ENCODE data around the gene ZXDC.

GRCh38 chr3:126408099-126408498, 67.6 kb downstream of the ZXDC start:
- TF ChIP-seq CTCF (conservative IDR thresholded peaks at IDR 0.05) (no peak), EZH2 (IDR thresholded peaks at IDR 0.05; ENCODE audit: low read depth) (no peak)

All from PC-9 (cell line).